ENCODE data around the gene ADA. TPM values are rescaled to one million over a fixed set of nuclear protein-coding genes. Genes with fewer than 3 reads are reported as not detected.

ADA gene
- total RNA-seq, 2 donors from 2014 or later = 6.3 to 16.7 TPM

- Histone ChIP-seq H3K4me3 (peak overlapping the region; percentile 58 to 60), H3K4me1 (peaks cover 0 to 70% of the 10 kb centered on the region in 2 donors), H3K27ac (peak overlapping the region; percentile 92 to 97), H3K27me3 (no peaks in the 10 kb centered on the region), H3K36me3 (peaks cover 8% of the 10 kb centered on the region), H3K9me3 (no peaks in the 10 kb centered on the region)
- no peak for DNase-seq (ENCODE audit: low spot score)
- no peak for TF ChIP-seq CTCF (IDR thresholded peaks at IDR 0.05)
Measured at GRCh38 chr20:44585057-44585963, 66.2 kb downstream of the ADA start.

GRCh38 chr20:44584162-44584561, 67.3 kb downstream of the ADA start:
- no peaks in the 10 kb centered on the region for H3K27me3 ChIP-seq
- no peaks in the 10 kb centered on the region for H3K36me3 ChIP-seq
- peak in 1 of 2 donors; percentile 30 for TF ChIP-seq CTCF (IDR thresholded peaks at IDR 0.05)
- DNase-seq (ENCODE audit: low spot score) = no peak
- peaks cover 0 to 81% of the 10 kb centered on the region in 2 donors for H3K4me1 ChIP-seq
- H3K27ac ChIP-seq = peak overlapping the region; percentile 92 to 97
- H3K9me3 ChIP-seq = no peaks in the 10 kb centered on the region
- peak overlapping the region; percentile 58 to 60 for H3K4me3 ChIP-seq

- Histone ChIP-seq H3K4me1 (peaks cover 0 to 77% of the 10 kb centered on the region in 2 donors), H3K27me3 (no peaks in the 10 kb centered on the region)
Measured at GRCh38 chr20:44583157-44583556, 68.3 kb downstream of the ADA start.

GRCh38 chr20:44582311-44583025, 69.0 kb downstream of the ADA start, which contains the start of gene PKIG:
Gene PKIG (plus strand): TSS chr20:44582579. CDS start chr20:44614557, 31,978 bp downstream.
- peak; percentile 79 for DNase-seq (ENCODE audit: low spot score)
- peaks cover 0 to 71% of the 10 kb centered on the region in 2 donors for H3K4me1 ChIP-seq
- TF ChIP-seq CTCF (IDR thresholded peaks at IDR 0.05) = no peak
- no peaks in the 10 kb centered on the region for H3K36me3 ChIP-seq
- peak within 1 kb of the TSS; percentile 92 to 97 for H3K27ac ChIP-seq
- no peaks in the 10 kb centered on the region for H3K27me3 ChIP-seq
- peak within 1 kb of the TSS; percentile 58 to 60 for H3K4me3 ChIP-seq
- no peaks in the 10 kb centered on the region for H3K9me3 ChIP-seq

More at GRCh38 chr20:44583157-44583556, 68.3 kb downstream of the ADA start:
- H3K27ac ChIP-seq = peak overlapping the region; percentile 92 to 97
- no peak for DNase-seq (ENCODE audit: low spot score)
- no peaks in the 10 kb centered on the region for H3K36me3 ChIP-seq
- no peaks in the 10 kb centered on the region for H3K9me3 ChIP-seq
- H3K4me3 ChIP-seq = peak overlapping the region; percentile 58 to 60
- TF ChIP-seq CTCF (IDR thresholded peaks at IDR 0.05) = no peak

- DNase-seq (ENCODE audit: low spot score) = no peak
- no peaks in the 10 kb centered on the region for H3K36me3 ChIP-seq
- no peaks in the 10 kb centered on the region for H3K9me3 ChIP-seq
- peaks cover 0 to 71% of the 10 kb centered on the region in 2 donors for H3K4me1 ChIP-seq
- TF ChIP-seq CTCF (IDR thresholded peaks at IDR 0.05) = no peak
- no peak overlapping the region for H3K4me3 ChIP-seq
- H3K27ac ChIP-seq = peak overlapping the region; percentile 92 to 97
- no peaks in the 10 kb centered on the region for H3K27me3 ChIP-seq
Measured at GRCh38 chr20:44581515-44581914, 70.0 kb downstream of the ADA start.
